ENCODE measurements around the gene SULT4A1.

GRCh38 chr22:43889860-43890253 lies 27.5 kb upstream of the SULT4A1 start:
- TF ChIP-seq POLR2A (IDR thresholded peaks at IDR 0.05; ENCODE audit: borderline replicate concordance, extremely low read depth, insufficient read depth, insufficient read length) = no peak
- no peak for TF ChIP-seq FOSL1 (IDR thresholded peaks at IDR 0.05; ENCODE audit: low read depth)
- peak in 2 of 3 experiments; percentile 14 to 21; a peak in 1 of 6 replicates for TF ChIP-seq CTCF (IDR thresholded peaks at IDR 0.05 in 2 of 3, conservative IDR thresholded peaks at IDR 0.05 in 1 of 3; ENCODE audit: borderline replicate concordance in 1 of 3, insufficient read depth in 1 of 3, low read depth in 2 of 3, low read length in 2 of 3)
- no peak for TF ChIP-seq POLR2AphosphoS5 (IDR thresholded peaks at IDR 0.05; ENCODE audit: low read depth, low read length)
- TF ChIP-seq ZNF274 (IDR thresholded peaks at IDR 0.05; ENCODE audit: low read depth, low read length) = no peak
- no peak for TF ChIP-seq YY1 (IDR thresholded peaks at IDR 0.05; ENCODE audit: extremely low read depth, insufficient replicate concordance, low read depth, low read length)
- TF ChIP-seq EZH2 (IDR thresholded peaks at IDR 0.05) = no peak

Measured in HCT116 (cell line).